H1 (cell line): ENCODE results near the gene NXPH1. TPM values are rescaled to one million over a fixed set of nuclear protein-coding genes. Genes with fewer than 3 reads are reported as not detected.

Source experiments
- CTCF ChIA-PET: fragments of 300-600 bp; sonication (Branson Sonifier 250); formaldehyde crosslinking; loops from one replicate; lab custom pipeline; 2021; ENCODE audit not compliant: partially characterized antibody; lab: Charles Lee
- POLR2A ChIA-PET: fragments of 300-600 bp; sonication (Branson Sonifier 250); formaldehyde crosslinking; loops from one replicate; lab custom pipeline; 2021; ENCODE audit warnings: inconsistent platforms; ENCODE audit not compliant: partially characterized antibody; lab: Charles Lee
- DNase-seq, 2 experiments: peaks; one replicate each; pipeline versions ENCODE4 v3.0.0 to v3.0.0-alpha.2; 2010 to 2022; ENCODE audit warnings: low spot score in 2 of 2, low read depth in 1 of 2, mixed read lengths in 1 of 2
- FAIRE-seq: peaks from 2 replicates; lab custom pipeline; 2011; peaks lifted over from hg19 to GRCh38; lab: Jason Lieb, UNC
- H2AFZ ChIP-seq: 2 replicates; pipeline ENCODE4 v1.8.1; 2012; ENCODE audit warnings: low read length, inconsistent platforms
- H2AK5ac ChIP-seq: 2 replicates; pipeline ENCODE4 v1.6.1; 2013; ENCODE audit warnings: low read depth, low read length
- H2BK120ac ChIP-seq: replicated peaks from 2 replicates; pipeline ENCODE3; 2013; ENCODE audit warnings: low read depth, low read length, inconsistent platforms
- H2BK12ac ChIP-seq: 2 replicates; pipeline ENCODE4 v1.6.1; 2013; ENCODE audit warnings: low read depth, low read length
- H2BK15ac ChIP-seq: 2 replicates; pipeline ENCODE4 v1.6.1; 2013; ENCODE audit warnings: low read length
- H2BK20ac ChIP-seq: 2 replicates; pipeline ENCODE4 v1.6.1; 2013; ENCODE audit warnings: low read length
- H2BK5ac ChIP-seq: 2 replicates; pipeline ENCODE4 v1.6.1; 2013; ENCODE audit warnings: low read depth, low read length
- H3K14ac ChIP-seq: 2 replicates; pipeline ENCODE4 v1.6.1; 2013; ENCODE audit warnings: inconsistent platforms; ENCODE audit not compliant: insufficient read length
- H3K18ac ChIP-seq: 2 replicates; pipeline ENCODE4 v1.6.1; 2013; ENCODE audit warnings: low read length; ENCODE audit errors: extremely low read depth
- H3K23ac ChIP-seq: 2 replicates; pipeline ENCODE4 v1.6.1; 2013; ENCODE audit warnings: inconsistent platforms; ENCODE audit not compliant: insufficient read length
- H3K23me2 ChIP-seq: 2 replicates; pipeline ENCODE4 v1.6.1; 2013; ENCODE audit warnings: low read depth, low read length
- H3K27ac ChIP-seq: 2 replicates; pipeline ENCODE4 v1.6.1; 2011; ENCODE audit warnings: low read depth, low read length, inconsistent platforms
- H3K27me3 ChIP-seq, 4 experiments: replicated peaks in 1 of 4; 1 replicate in 1 of 4; 2 replicates in 3 of 4; pipeline versions ENCODE4 v1.6.1 to v1.8.1; 2011 to 2013; ENCODE audit warnings: low read length in 3 of 4, mild to moderate bottlenecking in 3 of 4, inconsistent platforms in 2 of 4, mixed read lengths in 2 of 4, moderate library complexity in 1 of 4; ENCODE audit not compliant: control insufficient read depth in 3 of 4, insufficient read depth in 3 of 4; ENCODE audit errors: extremely low read depth in 1 of 4
- H3K36me3 ChIP-seq, 4 experiments: 2 replicates each; pipeline versions ENCODE4 v1.6.1 to v1.8.1; 2011 to 2013; ENCODE audit warnings: mild to moderate bottlenecking in 4 of 4, low read length in 3 of 4, moderate library complexity in 2 of 4, control low read depth in 1 of 4, inconsistent platforms in 1 of 4; ENCODE audit not compliant: insufficient read depth in 4 of 4, control insufficient read depth in 2 of 4
- H3K4ac ChIP-seq: replicated peaks from 2 replicates; pipeline ENCODE3; 2013; ENCODE audit warnings: low read length, low read depth, mixed read lengths, inconsistent platforms; ENCODE audit not compliant: insufficient read length
- H3K4me1 ChIP-seq, 4 experiments: replicated peaks in 1 of 4; 1 replicate in 1 of 4; 2 replicates in 3 of 4; pipeline versions ENCODE4 v1.6.1 to v1.8.1; 2011 to 2013; ENCODE audit warnings: low read length in 3 of 4, inconsistent platforms in 2 of 4, mixed read lengths in 1 of 4; ENCODE audit not compliant: insufficient read depth in 4 of 4, control insufficient read depth in 3 of 4
- H3K4me2 ChIP-seq, 2 experiments: 2 replicates each; pipeline versions ENCODE4 v1.6.1 to v1.8.1; 2011 to 2013; ENCODE audit warnings: low read depth in 2 of 2, low read length in 2 of 2, control low read depth in 1 of 2, inconsistent platforms in 1 of 2, mild to moderate bottlenecking in 1 of 2; ENCODE audit not compliant: insufficient read depth in 1 of 2
- H3K4me3 ChIP-seq, 4 experiments: fragments of 200-600, 300-600 bp in 1 of 4; sonication (generic), shearing (Covaris generic), sonication (Bioruptor Twin) in 1 of 4; 2 replicates each; pipeline versions ENCODE4 v1.5.1 to v1.8.1; 2011 to 2016; ENCODE audit warnings: low read length in 4 of 4, low read depth in 3 of 4, control low read depth in 2 of 4, inconsistent platforms in 2 of 4, mild to moderate bottlenecking in 2 of 4, mixed read lengths in 1 of 4, moderate library complexity in 1 of 4; ENCODE audit not compliant: insufficient read depth in 2 of 4; ENCODE audit errors: extremely low read depth in 1 of 4
- H3K56ac ChIP-seq: replicated peaks from 2 replicates; pipeline ENCODE3; 2013; ENCODE audit warnings: low read depth, mild to moderate bottlenecking, mixed read lengths, low read length, inconsistent platforms; ENCODE audit not compliant: insufficient read length
- H3K79me1 ChIP-seq: 2 replicates; pipeline ENCODE4 v1.6.1; 2013; ENCODE audit warnings: low read depth, low read length, control low read depth
- H3K79me2 ChIP-seq, 2 experiments: 2 replicates each; pipeline versions ENCODE4 v1.6.1 to v1.8.1; 2012 to 2013; ENCODE audit warnings: low read length in 2 of 2, mild to moderate bottlenecking in 2 of 2, inconsistent platforms in 1 of 2; ENCODE audit not compliant: insufficient read depth in 2 of 2, control insufficient read depth in 1 of 2
- H3K9ac ChIP-seq, 4 experiments: replicated peaks in 1 of 4; 1 replicate in 1 of 4; 2 replicates in 3 of 4; pipeline versions ENCODE4 v1.6.1 to v1.8.1; 2011 to 2013; ENCODE audit warnings: low read depth in 3 of 4, low read length in 3 of 4, control low read depth in 2 of 4, mild to moderate bottlenecking in 2 of 4, moderate library complexity in 2 of 4, inconsistent platforms in 1 of 4; ENCODE audit errors: extremely low read depth in 1 of 4
- H3K9me3 ChIP-seq, 2 experiments: 2 replicates each; pipeline versions ENCODE4 v1.6.1 to v1.8.1; 2012 to 2013; ENCODE audit warnings: mild to moderate bottlenecking in 2 of 2, moderate library complexity in 2 of 2, control low read depth in 1 of 2, inconsistent platforms in 1 of 2, low read depth in 1 of 2, low read length in 1 of 2, mixed read lengths in 1 of 2; ENCODE audit not compliant: insufficient read depth in 2 of 2
- H4K20me1 ChIP-seq, 2 experiments: replicated peaks in 1 of 2; 2 replicates each; pipeline versions ENCODE3 to v1.8.1; 2011 to 2013; ENCODE audit warnings: inconsistent platforms in 2 of 2, low read length in 2 of 2, mild to moderate bottlenecking in 1 of 2; ENCODE audit not compliant: insufficient read depth in 2 of 2, control insufficient read depth in 1 of 2
- H4K5ac ChIP-seq: 2 replicates; pipeline ENCODE4 v1.6.1; 2013; ENCODE audit warnings: low read length, low read depth, mixed read lengths, inconsistent platforms; ENCODE audit not compliant: insufficient read length
- H4K8ac ChIP-seq: 2 replicates; pipeline ENCODE4 v1.8.0; 2013; ENCODE audit warnings: mild to moderate bottlenecking, moderate library complexity, low read length, inconsistent platforms; ENCODE audit not compliant: insufficient read depth; ENCODE audit errors: extremely low read depth
- H4K91ac ChIP-seq: replicated peaks from 2 replicates; pipeline ENCODE3; 2013; ENCODE audit warnings: low read length, mixed read lengths, inconsistent platforms; ENCODE audit not compliant: insufficient read length
- CBX5 ChIP-seq: fragments of 300-800, 300-1000 bp; sonication (generic); IDR thresholded peaks from 2 replicates; pipeline ENCODE4 v1.7.1; 2016; ENCODE audit warnings: antibody characterized with exemption, low read length, low read depth
- CTBP2 ChIP-seq: IDR thresholded peaks from 2 replicates; pipeline ENCODE4 v1.7.0; 2011; ENCODE audit warnings: borderline replicate concordance, mild to moderate bottlenecking, moderate library complexity, mixed read lengths, low read length; ENCODE audit not compliant: insufficient read depth, insufficient read length
- JUND ChIP-seq: IDR thresholded peaks from 2 replicates; pipeline ENCODE4 v1.6.1; 2011; ENCODE audit warnings: mild to moderate bottlenecking, improper control_type of control experiment, low read length
- NANOG ChIP-seq: IDR thresholded peaks from 2 replicates; pipeline ENCODE4 v1.6.1; 2011; ENCODE audit warnings: low read length, low read depth, mild to moderate bottlenecking, inconsistent platforms; ENCODE audit not compliant: insufficient read depth, poor library complexity, severe bottlenecking
- WGBS, 2 experiments: shearing (Covaris generic) in 1 of 2; methylation state at CpG; one replicate each; pipeline versions ENCODE4 v1.1.6 to v1.1.7; 2013 to 2015; ENCODE audit warnings: low lambda C conversion rate in 2 of 2, mixed read lengths in 2 of 2, inconsistent platforms in 1 of 2, low coverage in 1 of 2, missing lambda C conversion rate in 1 of 2; ENCODE audit not compliant: insufficient replicate concordance in 2 of 2, insufficient coverage in 1 of 2, insufficient read length in 1 of 2; ENCODE audit errors: extremely low coverage in 1 of 2, missing lambda C conversion rate in 1 of 2; 5-methylcytosine and 5-hydroxymethylcytosine counted together
- polyA plus RNA-seq, 7 experiments: library from polyadenylated mRNA; depleted of rRNA in 3 of 7; stranded (reverse) in 5 of 7; unstranded in 2 of 7; fragments of >200 nt in 5 of 7; fragments of 200-250 nt in 2 of 7; gene quantifications; 1 replicate in 5 of 7; 2 replicates in 1 of 7; 4 replicates in 1 of 7; pipeline versions ENCODE4 v1.2.1 to v1.2.3, GENCODE V29; 2011 to 2013; ENCODE audit warnings: missing spikeins in 2 of 7, mixed read lengths in 2 of 7
- total RNA-seq: library from RNA; stranded (reverse); fragmentation: NEBNext Ultra II Directional; extraction: Animal tissue kit (Norgen Biotek cat#: 25700); gene quantifications from 2 replicates; pipeline ENCODE4 v1.2.1, GENCODE V29; 2021
- TF ChIP-seq, protein P1 (sequence below): IDR thresholded peaks from 2 replicates; pipeline ENCODE4 v1.6.1; 2012; ENCODE audit warnings: inconsistent platforms

Gene NXPH1
- total and polyA plus RNA-seq, 2 of the 8 experiments (the other 6 are each of a cell fraction or from before 2014, with no cell fraction given), result 0.14 to 1.0 TPM

DNA sequence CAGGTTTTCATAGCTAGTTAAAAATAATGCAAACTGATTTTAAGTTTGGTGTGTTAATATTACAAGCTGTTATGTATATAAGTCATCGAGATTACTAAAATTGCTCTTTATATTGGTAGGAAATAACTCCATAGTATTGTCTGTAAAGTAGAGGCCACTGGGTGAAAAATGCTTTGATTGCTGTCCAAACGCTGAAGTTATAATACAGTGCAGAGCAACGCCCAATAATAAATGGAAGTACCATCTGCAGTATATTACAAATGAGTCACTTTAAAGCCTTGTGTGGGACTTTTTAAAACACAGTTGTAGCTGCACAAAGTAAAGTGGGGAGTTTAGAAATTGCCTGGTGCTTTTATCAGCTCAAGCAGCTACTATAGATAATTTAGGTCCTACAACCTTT, 196.1 kb downstream of the NXPH1 start:
- peaks cover 0 to 3% (median 2%) of the 10 kb centered on the region in 4 experiments; a peak in 1 of 7 replicates for H3K4me1 ChIP-seq
- no peak overlapping the region for H3K56ac ChIP-seq
- no peak overlapping the region for H2AFZ ChIP-seq
- H3K27me3 ChIP-seq, result no peaks in the 10 kb centered on the region
- H3K23me2 ChIP-seq, result no peaks in the 10 kb centered on the region
- H3K36me3 ChIP-seq, result no peaks in the 10 kb centered on the region
- no peak overlapping the region for H2BK15ac ChIP-seq
- H3K4ac ChIP-seq, result no peak overlapping the region
- CTCF ChIA-PET, result interaction anchor here (1.1 kb wide), 1 partner anchor 25 kb away, joined by 3 read pairs; no protein-coding TSS in a partner anchor
- H3K18ac ChIP-seq, result no peak overlapping the region
- no peaks in the 10 kb centered on the region for H3K79me1 ChIP-seq
- no peak overlapping the region for H4K5ac ChIP-seq
- H2BK20ac ChIP-seq, result no peak overlapping the region
- no peaks in the 10 kb centered on the region for H3K9me3 ChIP-seq
- no peak overlapping the region for H2BK5ac ChIP-seq
- no peaks in the 10 kb centered on the region for H3K79me2 ChIP-seq
- POLR2A ChIA-PET, result no interaction called here
- H3K27ac ChIP-seq, result no peak overlapping the region
- no peak overlapping the region for H3K4me2 ChIP-seq
- no peak overlapping the region for H3K4me3 ChIP-seq
- H4K20me1 ChIP-seq, result no peaks in the 10 kb centered on the region
- no peak for FAIRE-seq
- no peak overlapping the region for H2BK12ac ChIP-seq
- no peak overlapping the region for H3K9ac ChIP-seq
- H4K91ac ChIP-seq, result no peak overlapping the region
- H2BK120ac ChIP-seq, result no peak overlapping the region
- H3K23ac ChIP-seq, result no peak overlapping the region
- WGBS, 2 experiments, result 93% methylated on average over 3 of the region's 3 CpGs; no CpG with 5 or more reads in 1 of the 2 experiments
- H3K14ac ChIP-seq, result no peak overlapping the region
- TF ChIP-seq CTBP2 (no peak), JUND (no peak), CBX5 (no peak), NANOG (no peak)
- TF ChIP-seq, protein P1, sequence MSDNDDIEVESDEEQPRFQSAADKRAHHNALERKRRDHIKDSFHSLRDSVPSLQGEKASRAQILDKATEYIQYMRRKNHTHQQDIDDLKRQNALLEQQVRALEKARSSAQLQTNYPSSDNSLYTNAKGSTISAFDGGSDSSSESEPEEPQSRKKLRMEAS, result no peak
- TF ChIP-seq, all 59 proteins: peak for 0
- Histone ChIP-seq H4K8ac (no peak overlapping the region), H2AK5ac (no peak overlapping the region)
- no peak for DNase-seq
